ENCODE measurements around the gene PDZD2.

DNA sequence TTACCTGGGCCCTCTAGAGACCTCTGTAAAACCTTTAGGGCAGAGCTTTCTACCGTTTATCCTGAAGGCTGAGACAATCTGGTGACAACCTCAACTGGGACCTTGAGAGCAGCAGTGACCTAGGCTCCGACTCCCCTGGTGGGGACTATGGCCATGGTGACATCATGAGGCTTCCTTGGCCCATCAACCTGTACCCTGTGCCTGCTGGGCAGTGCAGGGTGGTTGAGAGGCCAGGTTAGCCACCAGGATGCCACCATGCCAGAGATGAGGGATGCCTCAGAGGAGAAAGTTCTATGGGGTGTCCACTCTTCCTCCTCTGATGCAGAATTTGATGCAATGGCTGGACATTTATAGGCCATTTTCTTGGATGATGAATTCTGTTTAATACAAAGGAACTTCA, 194.8 kb downstream of the PDZD2 start:
- TF ChIP-seq, protein P1, sequence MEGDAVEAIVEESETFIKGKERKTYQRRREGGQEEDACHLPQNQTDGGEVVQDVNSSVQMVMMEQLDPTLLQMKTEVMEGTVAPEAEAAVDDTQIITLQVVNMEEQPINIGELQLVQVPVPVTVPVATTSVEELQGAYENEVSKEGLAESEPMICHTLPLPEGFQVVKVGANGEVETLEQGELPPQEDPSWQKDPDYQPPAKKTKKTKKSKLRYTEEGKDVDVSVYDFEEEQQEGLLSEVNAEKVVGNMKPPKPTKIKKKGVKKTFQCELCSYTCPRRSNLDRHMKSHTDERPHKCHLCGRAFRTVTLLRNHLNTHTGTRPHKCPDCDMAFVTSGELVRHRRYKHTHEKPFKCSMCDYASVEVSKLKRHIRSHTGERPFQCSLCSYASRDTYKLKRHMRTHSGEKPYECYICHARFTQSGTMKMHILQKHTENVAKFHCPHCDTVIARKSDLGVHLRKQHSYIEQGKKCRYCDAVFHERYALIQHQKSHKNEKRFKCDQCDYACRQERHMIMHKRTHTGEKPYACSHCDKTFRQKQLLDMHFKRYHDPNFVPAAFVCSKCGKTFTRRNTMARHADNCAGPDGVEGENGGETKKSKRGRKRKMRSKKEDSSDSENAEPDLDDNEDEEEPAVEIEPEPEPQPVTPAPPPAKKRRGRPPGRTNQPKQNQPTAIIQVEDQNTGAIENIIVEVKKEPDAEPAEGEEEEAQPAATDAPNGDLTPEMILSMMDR (IDR thresholded peaks at IDR 0.05; ENCODE audit: poor library complexity, severe bottlenecking) = no peak
- TF ChIP-seq POLR2AphosphoS5 (IDR thresholded peaks at IDR 0.05) (no peak), RAD21 (conservative IDR thresholded peaks at IDR 0.05) (no peak), EP300 (conservative IDR thresholded peaks at IDR 0.05; ENCODE audit: poor library complexity, severe bottlenecking) (no peak)
